NT2/D1 (cell line): ENCODE results near the gene SRP68.

Experiments used
- DNase-seq: peaks from one replicate; pipeline ENCODE4 v3.0.0-alpha.2; 2011; ENCODE audit warnings: low read depth, low spot score
- H3K27me3 ChIP-seq: 2 replicates; pipeline ENCODE4 v1.6.0; 2011; ENCODE audit warnings: mild to moderate bottlenecking; ENCODE audit not compliant: insufficient read length, insufficient read depth
- H3K36me3 ChIP-seq: 2 replicates; pipeline ENCODE4 v1.6.1; 2011; ENCODE audit warnings: mild to moderate bottlenecking, low read length, mixed read lengths; ENCODE audit not compliant: insufficient read depth, insufficient read length
- H3K4me1 ChIP-seq: 2 replicates; pipeline ENCODE4 v1.5.1; 2011; ENCODE audit not compliant: insufficient read depth, insufficient read length
- H3K4me3 ChIP-seq: 2 replicates; pipeline ENCODE4 v1.5.1; 2011; ENCODE audit warnings: low read depth; ENCODE audit not compliant: insufficient read length
- H3K9ac ChIP-seq: 2 replicates; pipeline ENCODE4 v1.6.0; 2011; ENCODE audit warnings: low read depth; ENCODE audit not compliant: insufficient read length
- H3K9me3 ChIP-seq: 2 replicates; pipeline ENCODE4 v1.5.1; 2011; ENCODE audit warnings: mild to moderate bottlenecking, low read length; ENCODE audit not compliant: insufficient read depth
- SUZ12 ChIP-seq: IDR thresholded peaks from 2 replicates; pipeline ENCODE4 v1.6.1; 2011; ENCODE audit not compliant: insufficient read length, insufficient read depth; ENCODE audit errors: extremely low read depth
- YY1 ChIP-seq: IDR thresholded peaks from 2 replicates; pipeline ENCODE4 v1.6.1; 2011; ENCODE audit not compliant: insufficient read length, insufficient read depth
- ZNF274 ChIP-seq: IDR thresholded peaks from 2 replicates; pipeline ENCODE4 v1.6.1; 2011; ENCODE audit warnings: mild to moderate bottlenecking, low read depth, low read length

Gene SRP68

DNA sequence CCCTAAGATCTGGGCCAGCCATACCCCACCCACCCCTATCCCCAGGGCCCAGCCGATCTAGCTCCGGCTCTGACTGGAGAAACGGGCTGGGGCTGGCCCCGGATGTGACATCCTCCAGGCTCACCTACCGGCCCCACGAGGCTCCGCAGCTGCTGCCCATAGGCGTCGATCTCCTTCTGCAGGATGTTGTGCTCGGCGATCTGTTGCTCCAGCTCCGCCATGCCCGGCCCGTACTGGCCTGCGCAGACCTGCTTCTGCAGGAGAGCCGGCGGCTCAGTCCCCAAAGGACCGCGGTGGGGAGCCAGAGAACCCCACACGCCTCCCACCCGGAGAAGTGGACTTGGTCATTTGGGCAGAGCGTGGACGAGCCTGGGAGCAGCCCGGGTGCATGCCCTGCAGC lies 50.0 kb downstream of the SRP68 start:
- no peak for TF ChIP-seq ZNF274
- TF ChIP-seq SUZ12 = no peak
- no peak for TF ChIP-seq YY1
- DNase-seq = no peak
- no peak overlapping the region for H3K9ac ChIP-seq
- H3K9me3 ChIP-seq = no peaks in the 10 kb centered on the region
- H3K4me3 ChIP-seq = no peak overlapping the region
- H3K4me1 ChIP-seq = peaks cover 11% of the 10 kb centered on the region
- H3K36me3 ChIP-seq = no peaks in the 10 kb centered on the region
- no peaks in the 10 kb centered on the region for H3K27me3 ChIP-seq

DNA sequence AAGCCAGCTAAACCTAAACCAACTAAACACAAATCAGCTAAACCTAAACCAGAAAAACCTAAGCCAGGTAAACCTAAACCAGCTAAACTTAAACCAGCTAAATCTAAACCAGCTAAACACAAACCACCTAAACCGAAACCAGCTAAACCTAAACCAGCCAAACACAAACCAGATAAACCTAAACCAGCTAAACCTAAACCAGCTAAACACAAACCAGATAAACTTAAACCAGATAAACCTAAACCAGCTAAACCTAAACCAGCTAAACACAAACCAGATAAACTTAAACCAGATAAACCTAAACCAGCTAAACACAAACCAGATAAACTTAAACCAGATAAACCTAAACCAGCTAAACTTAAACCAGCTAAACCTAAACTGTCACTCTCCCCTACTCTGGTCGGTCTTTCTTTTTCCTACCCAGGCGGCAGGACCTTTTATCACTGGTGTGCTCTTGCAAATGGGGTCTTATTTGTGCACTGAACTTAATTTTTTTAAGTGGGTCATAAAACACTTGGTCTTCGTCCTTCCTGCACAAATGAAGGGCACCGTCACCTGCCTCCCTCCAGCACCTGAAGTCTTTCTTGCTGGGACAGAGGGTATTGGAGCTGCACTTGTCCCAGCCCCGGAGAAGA lies 52.4 kb downstream of the SRP68 start:
- H3K4me3 ChIP-seq = no peak overlapping the region
- H3K4me1 ChIP-seq = peaks cover 6% of the 10 kb centered on the region
- DNase-seq = no peak
- TF ChIP-seq YY1 = no peak
- no peak for TF ChIP-seq ZNF274
- no peak for TF ChIP-seq SUZ12
- no peaks in the 10 kb centered on the region for H3K9me3 ChIP-seq
- H3K9ac ChIP-seq = peak overlapping the region; percentile 32
- peaks cover 5% of the 10 kb centered on the region for H3K27me3 ChIP-seq
- H3K36me3 ChIP-seq = no peaks in the 10 kb centered on the region

DNA sequence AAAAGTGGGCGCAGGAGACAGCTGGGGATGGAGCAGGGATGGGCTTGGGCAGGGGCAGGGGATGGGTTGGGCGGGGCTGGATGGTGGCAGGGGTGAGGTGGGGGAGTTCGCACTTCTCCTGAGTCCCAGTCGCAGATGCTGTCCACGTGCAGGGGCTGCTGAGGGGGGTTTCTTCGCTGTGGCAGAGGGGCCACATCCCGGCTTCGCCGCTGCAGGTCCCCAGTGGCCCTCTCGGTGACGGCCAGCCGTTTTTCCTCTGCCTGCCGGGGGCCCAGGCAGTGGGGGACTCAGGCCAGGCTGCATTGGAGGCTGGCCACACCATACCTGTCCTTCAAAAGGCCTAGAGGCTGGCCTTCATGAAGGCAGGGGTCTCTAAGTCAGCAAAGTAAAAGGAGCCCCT lies 53.5 kb downstream of the SRP68 start:
- TF ChIP-seq YY1 (no peak), ZNF274 (no peak), SUZ12 (no peak)
- Histone ChIP-seq H3K4me1 (peaks cover 7% of the 10 kb centered on the region), H3K9ac (no peak overlapping the region), H3K9me3 (no peaks in the 10 kb centered on the region), H3K27me3 (peaks cover 10% of the 10 kb centered on the region), H3K4me3 (no peak overlapping the region), H3K36me3 (no peaks in the 10 kb centered on the region)
- DNase-seq = no peak

DNA sequence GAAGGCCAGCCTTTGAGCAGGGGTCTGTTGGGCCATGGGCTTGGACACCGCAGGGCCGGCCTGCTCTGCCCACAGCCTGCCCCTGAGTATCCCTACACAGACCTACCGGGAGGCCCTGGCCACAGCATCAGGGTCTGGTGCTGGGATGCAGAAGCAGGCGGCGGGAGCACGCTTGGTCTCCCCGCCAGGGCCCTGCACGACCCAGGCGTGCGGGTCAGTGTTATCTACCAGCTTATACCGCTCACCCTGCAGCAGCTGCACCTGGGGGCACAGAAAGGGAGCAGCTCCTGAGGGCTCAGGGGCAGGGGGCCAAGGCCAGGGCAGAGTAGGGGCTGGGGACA lies 54.0 kb downstream of the SRP68 start:
- H3K36me3 ChIP-seq = no peaks in the 10 kb centered on the region
- TF ChIP-seq SUZ12 (no peak), YY1 (no peak)
- no peak overlapping the region for H3K9ac ChIP-seq
- peaks cover 11% of the 10 kb centered on the region for H3K4me1 ChIP-seq
- peaks cover 10% of the 10 kb centered on the region for H3K27me3 ChIP-seq
- H3K4me3 ChIP-seq = no peak overlapping the region
- no peaks in the 10 kb centered on the region for H3K9me3 ChIP-seq
- no peak for DNase-seq

DNA sequence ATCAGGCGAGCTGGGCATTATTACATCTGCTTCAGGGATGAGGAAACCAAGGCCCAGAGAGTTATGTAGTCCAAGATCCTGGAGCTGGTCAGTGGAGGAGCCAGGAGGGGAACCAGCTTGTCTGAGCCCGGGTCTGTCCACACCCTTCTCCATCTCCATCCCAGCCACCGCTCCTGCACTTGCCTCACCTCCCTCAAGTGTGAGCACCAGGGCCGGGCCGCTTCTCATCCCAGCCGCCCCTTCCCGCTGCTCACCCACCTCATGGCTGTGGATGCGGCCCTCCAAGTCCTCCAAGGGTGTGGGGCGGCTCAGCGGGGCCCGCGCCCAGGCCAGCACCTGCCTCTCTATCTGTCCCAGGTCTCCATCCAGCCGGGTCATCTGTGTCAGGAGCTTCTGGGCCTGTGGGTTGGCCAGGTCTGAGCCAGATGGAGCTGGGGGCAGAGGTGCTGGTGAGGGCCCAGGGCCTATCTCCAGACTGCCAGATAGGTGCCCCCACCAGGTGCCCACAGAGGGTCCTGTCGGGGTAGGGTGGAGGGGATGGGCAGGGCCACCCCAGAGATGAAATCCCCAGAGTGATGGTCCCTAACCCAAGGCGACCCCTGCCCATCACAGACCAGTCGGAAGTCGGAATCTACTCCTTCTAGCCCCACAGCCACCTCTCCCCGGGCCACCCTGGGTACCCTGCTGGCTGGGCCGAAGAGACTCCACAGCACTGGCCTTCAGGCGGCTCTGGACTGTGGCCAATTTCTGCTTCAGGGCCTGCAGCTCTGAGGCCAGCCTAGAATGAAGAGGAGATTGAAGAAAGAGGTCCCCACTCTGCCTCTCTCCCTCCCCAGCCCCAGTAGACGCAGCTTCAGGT lies 54.6 kb downstream of the SRP68 start:
- H3K36me3 ChIP-seq = no peaks in the 10 kb centered on the region
- peaks cover 11% of the 10 kb centered on the region for H3K4me1 ChIP-seq
- no peak for DNase-seq
- no peak overlapping the region for H3K4me3 ChIP-seq
- TF ChIP-seq SUZ12 (no peak), ZNF274 (no peak), YY1 (no peak)
- peaks cover 10% of the 10 kb centered on the region for H3K27me3 ChIP-seq
- no peaks in the 10 kb centered on the region for H3K9me3 ChIP-seq
- no peak overlapping the region for H3K9ac ChIP-seq

DNA sequence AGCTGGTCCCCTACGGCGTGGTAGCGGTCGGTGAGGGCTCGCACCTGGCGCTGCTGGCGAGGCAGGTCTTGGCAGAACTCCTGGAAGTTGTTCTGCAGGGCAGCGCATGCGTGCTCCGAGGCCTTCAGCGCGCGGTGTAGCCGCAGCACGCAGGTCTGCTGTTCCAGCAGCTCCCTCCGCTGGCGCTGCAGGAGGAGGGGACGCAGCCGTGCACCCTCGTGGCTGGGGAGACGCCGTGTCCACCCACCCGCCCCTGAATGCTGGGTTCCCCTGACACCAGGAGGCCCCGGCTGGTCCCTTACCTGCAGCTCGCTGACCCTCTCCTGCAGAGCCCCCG lies 57.4 kb downstream of the SRP68 start:
- Histone ChIP-seq H3K27me3 (peaks cover 10% of the 10 kb centered on the region), H3K4me3 (no peak overlapping the region), H3K4me1 (peaks cover 11% of the 10 kb centered on the region), H3K9ac (peak overlapping the region; percentile 43), H3K9me3 (no peaks in the 10 kb centered on the region), H3K36me3 (no peaks in the 10 kb centered on the region)
- TF ChIP-seq ZNF274 (no peak), SUZ12 (no peak), YY1 (no peak)
- no peak for DNase-seq

DNA sequence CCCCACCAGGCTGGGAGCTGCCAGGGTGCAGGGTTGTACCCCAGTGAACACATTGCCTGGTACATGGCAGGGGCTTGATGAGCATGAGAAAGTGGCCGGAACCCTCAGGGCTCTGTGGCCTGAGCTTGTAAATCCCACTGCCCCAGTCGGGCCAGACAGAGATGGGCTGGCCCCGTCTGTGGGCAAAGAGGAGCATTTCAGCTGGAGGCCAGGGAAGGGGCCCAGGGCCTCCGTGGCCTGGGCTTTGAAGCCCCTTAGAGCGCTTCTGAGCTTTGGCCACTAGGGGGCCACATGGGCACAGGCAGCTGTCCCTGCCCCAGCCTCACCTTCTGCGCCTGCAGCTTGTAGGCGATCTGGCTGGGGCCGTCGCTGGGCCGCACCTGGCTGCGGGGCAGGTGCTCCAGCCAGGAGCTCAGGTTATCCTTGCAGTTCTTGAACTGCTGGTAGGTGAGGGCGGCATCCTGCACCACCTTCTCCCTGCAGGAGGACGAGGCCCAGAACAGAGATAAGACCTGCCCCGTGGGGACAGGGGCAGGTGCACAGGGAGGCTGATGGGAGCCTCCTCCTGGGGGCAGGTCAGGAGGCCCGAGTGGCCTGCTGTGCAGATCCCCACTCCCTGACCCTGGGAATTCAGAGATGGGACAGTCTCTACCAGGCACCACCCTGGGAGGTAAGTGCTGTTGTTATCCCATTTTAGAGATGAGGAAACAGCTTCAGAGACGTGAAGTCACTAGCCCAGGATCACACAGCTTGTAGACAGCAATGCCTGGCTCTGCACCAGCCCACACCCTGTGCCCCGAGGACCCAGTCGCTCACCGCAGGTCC lies 58.0 kb downstream of the SRP68 start:
- H3K27me3 ChIP-seq = peaks cover 10% of the 10 kb centered on the region
- no peaks in the 10 kb centered on the region for H3K36me3 ChIP-seq
- TF ChIP-seq SUZ12 (no peak), YY1 (no peak), ZNF274 (no peak)
- peaks cover 11% of the 10 kb centered on the region for H3K4me1 ChIP-seq
- no peaks in the 10 kb centered on the region for H3K9me3 ChIP-seq
- no peak overlapping the region for H3K4me3 ChIP-seq
- H3K9ac ChIP-seq = peak overlapping the region; percentile 24
- peak; percentile 74 for DNase-seq
